Thoracic aorta (tissue), 2 donors: ENCODE data around the gene SKAP1. TPM values are rescaled to one million over a fixed set of nuclear protein-coding genes. Genes with fewer than 3 reads are reported as not detected.
"Not testable (repeated sequence)": the region's sequence is repeated elsewhere in the genome, so short reads cannot be mapped to it uniquely, and the experiment has no call there.

Experiments used
- ATAC-seq: fragments of 150-250 bp; one replicate; pipeline ENCODE4 v1.8.0; 2017; ENCODE audit warnings: low read depth; ENCODE audit not compliant: insufficient number of reproducible peaks, low FRiP score
- DNase-seq: peaks from one replicate; pipeline ENCODE4 v3.0.0-alpha.2; 2020; ENCODE audit warnings: low spot score
- H3K27ac ChIP-seq, 2 donors: fragments of 200-600 bp; sonication (generic); 1 replicate in 1 of 2; 2 replicates in 1 of 2; pipeline ENCODE4 v1.5.1; 2016; ENCODE audit warnings: mild to moderate bottlenecking in 2 of 2, moderate library complexity in 2 of 2
- H3K27me3 ChIP-seq: fragments of 200-600 bp; sonication (generic); replicated peaks from 2 replicates; pipeline ENCODE4 v1.6.0; 2016; ENCODE audit warnings: mild to moderate bottlenecking; ENCODE audit not compliant: insufficient read depth
- H3K36me3 ChIP-seq: fragments of 200-600 bp; sonication (generic); one replicate; pipeline ENCODE4 v1.5.1; 2016
- H3K4me1 ChIP-seq, 2 donors: fragments of 200-600 bp; sonication (generic); 1 replicate in 1 of 2; 2 replicates in 1 of 2; pipeline versions ENCODE4 v1.5.1 to v1.6.0; 2016; ENCODE audit warnings: low read depth in 2 of 2, mild to moderate bottlenecking in 1 of 2; ENCODE audit not compliant: control insufficient read depth in 1 of 2
- H3K4me3 ChIP-seq: fragments of 200-600 bp; sonication (generic); 2 replicates; pipeline ENCODE4 v1.5.1; 2016; ENCODE audit warnings: mild to moderate bottlenecking
- H3K9me3 ChIP-seq: fragments of 200-600 bp; sonication (generic); 2 replicates; pipeline ENCODE4 v1.5.1; 2016
- total RNA-seq, 2 donors: library from RNA; depleted of rRNA; stranded (reverse); fragments of >200 nt; gene quantifications; one replicate each; pipeline versions ENCODE4 v1.1.0 to v1.2.3, GENCODE V29; 2016
- TF ChIP-seq, protein P1 (sequence below): fragments of 200-600 bp; sonication (generic); IDR thresholded peaks from one replicate; pipeline ENCODE4 v1.5.1; 2019; ENCODE audit warnings: antibody characterized with exemption

SKAP1 gene
- total RNA-seq, 2 donors from 2014 or later = 2.6 TPM; not detected in 1

- TF ChIP-seq, protein P1, sequence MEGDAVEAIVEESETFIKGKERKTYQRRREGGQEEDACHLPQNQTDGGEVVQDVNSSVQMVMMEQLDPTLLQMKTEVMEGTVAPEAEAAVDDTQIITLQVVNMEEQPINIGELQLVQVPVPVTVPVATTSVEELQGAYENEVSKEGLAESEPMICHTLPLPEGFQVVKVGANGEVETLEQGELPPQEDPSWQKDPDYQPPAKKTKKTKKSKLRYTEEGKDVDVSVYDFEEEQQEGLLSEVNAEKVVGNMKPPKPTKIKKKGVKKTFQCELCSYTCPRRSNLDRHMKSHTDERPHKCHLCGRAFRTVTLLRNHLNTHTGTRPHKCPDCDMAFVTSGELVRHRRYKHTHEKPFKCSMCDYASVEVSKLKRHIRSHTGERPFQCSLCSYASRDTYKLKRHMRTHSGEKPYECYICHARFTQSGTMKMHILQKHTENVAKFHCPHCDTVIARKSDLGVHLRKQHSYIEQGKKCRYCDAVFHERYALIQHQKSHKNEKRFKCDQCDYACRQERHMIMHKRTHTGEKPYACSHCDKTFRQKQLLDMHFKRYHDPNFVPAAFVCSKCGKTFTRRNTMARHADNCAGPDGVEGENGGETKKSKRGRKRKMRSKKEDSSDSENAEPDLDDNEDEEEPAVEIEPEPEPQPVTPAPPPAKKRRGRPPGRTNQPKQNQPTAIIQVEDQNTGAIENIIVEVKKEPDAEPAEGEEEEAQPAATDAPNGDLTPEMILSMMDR = no peak
- Histone ChIP-seq H3K27ac (no peak overlapping the region), H3K27me3 (no peaks in the 10 kb centered on the region), H3K4me3 (no peak overlapping the region), H3K4me1 (no peaks in the 10 kb centered on the region), H3K36me3 (no peaks in the 10 kb centered on the region), H3K9me3 (no peaks in the 10 kb centered on the region)
- DNase-seq = no peak
- ATAC-seq = no peak
Observed at GRCh38 chr17:48376682-48377325, 53.2 kb downstream of the SKAP1 start.

DNA sequence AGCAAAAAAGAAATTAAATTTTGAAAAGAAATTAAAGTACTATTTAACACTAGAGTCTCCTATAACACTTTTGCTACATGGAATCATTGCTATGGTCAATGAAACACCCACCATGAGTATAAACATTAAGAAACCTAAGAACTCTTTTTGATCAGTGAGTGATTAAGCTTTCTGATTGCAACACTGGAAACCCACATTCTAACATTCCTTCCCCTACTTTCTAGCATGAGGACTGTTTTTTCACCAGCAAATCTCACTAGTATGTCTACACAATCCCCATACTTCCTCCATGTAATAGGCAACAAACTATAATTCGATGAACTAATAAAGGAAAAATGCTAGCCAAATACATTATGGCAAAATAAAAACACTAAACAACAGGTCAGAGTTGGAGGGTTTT lies 54.7 kb downstream of the SKAP1 start:
- TF ChIP-seq, protein P1 = no peak

DNA sequence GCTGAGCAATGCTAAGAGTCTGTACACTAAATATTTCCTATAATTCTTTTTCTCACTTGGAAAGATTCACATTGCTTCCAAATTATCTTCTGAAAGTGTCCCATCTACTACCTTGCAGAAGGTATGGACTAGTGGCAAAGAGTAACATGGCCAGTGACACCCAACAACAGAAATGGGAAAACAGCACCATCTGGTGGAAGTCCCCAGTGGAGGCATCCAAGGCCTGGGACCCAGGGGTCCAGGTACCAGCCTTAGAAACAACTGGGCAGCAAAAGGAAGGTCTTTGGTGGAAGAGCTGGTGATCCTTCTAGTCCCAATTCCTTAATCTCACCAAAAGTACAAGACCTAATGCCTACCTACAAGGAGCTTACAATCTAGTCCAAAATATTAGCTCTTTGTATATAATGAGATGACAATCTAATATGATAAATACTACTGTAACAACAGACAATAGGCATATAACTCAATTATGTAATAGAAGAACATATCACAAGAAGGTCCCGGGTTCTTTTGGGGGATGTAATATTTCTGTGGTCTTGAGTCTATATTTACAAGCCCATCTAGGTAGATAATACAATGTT lies 55.3 kb downstream of the SKAP1 start:
- H3K27ac ChIP-seq = no peak overlapping the region
- no peak overlapping the region for H3K4me3 ChIP-seq
- DNase-seq (no peak), ATAC-seq (no peak)
- no peaks in the 10 kb centered on the region for H3K36me3 ChIP-seq
- no peaks in the 10 kb centered on the region for H3K4me1 ChIP-seq
- no peaks in the 10 kb centered on the region for H3K27me3 ChIP-seq
- TF ChIP-seq, protein P1 = peak; percentile 13
- no peaks in the 10 kb centered on the region for H3K9me3 ChIP-seq

More for the DNA sequence above, 54.7 kb downstream of the SKAP1 start:
- H3K9me3 ChIP-seq = no peaks in the 10 kb centered on the region
- no peaks in the 10 kb centered on the region for H3K36me3 ChIP-seq
- H3K27ac ChIP-seq = no peak overlapping the region
- H3K4me3 ChIP-seq = no peak overlapping the region
- H3K27me3 ChIP-seq = no peaks in the 10 kb centered on the region
- ATAC-seq (no peak), DNase-seq (no peak)
- no peaks in the 10 kb centered on the region for H3K4me1 ChIP-seq

GRCh38 chr17:48373883-48374282 lies 56.1 kb downstream of the SKAP1 start:
- Histone ChIP-seq H3K9me3 (no peaks in the 10 kb centered on the region), H3K4me1 (no peaks in the 10 kb centered on the region), H3K27me3 (no peaks in the 10 kb centered on the region), H3K27ac (no peak overlapping the region), H3K4me3 (no peak overlapping the region), H3K36me3 (no peaks in the 10 kb centered on the region)
- ATAC-seq = no peak
- TF ChIP-seq, protein P1 = no peak
- DNase-seq = no peak

- no peaks in the 10 kb centered on the region for H3K4me1 ChIP-seq
- H3K36me3 ChIP-seq = no peaks in the 10 kb centered on the region
- DNase-seq = no peak
- no peak overlapping the region for H3K4me3 ChIP-seq
- no peak overlapping the region for H3K27ac ChIP-seq
- ATAC-seq = no peak
- TF ChIP-seq, protein P1 = no peak
- no peaks in the 10 kb centered on the region for H3K27me3 ChIP-seq
- H3K9me3 ChIP-seq = no peaks in the 10 kb centered on the region
Observed at GRCh38 chr17:48373130-48373830, 56.7 kb downstream of the SKAP1 start.

- H3K4me3 ChIP-seq, H3K4me1 ChIP-seq, H3K27ac ChIP-seq, ATAC-seq, DNase-seq, H3K27me3 ChIP-seq, H3K36me3 ChIP-seq, H3K9me3 ChIP-seq: not testable (repeated sequence)
Observed at GRCh38 chr17:48368967-48369366, 61.0 kb downstream of the SKAP1 start.
